Eye (tissue), 1 donor: ENCODE data around the gene DDX54.

Experiments
- DNase-seq: peaks from one replicate; pipeline ENCODE4 v3.0.0-alpha.2; 2015

Gene DDX54

GRCh38 chr12:113115455-113116126 is 69.7 kb downstream of the DDX54 start:
- no peak for DNase-seq

GRCh38 chr12:113114447-113115178 is 70.7 kb downstream of the DDX54 start:
- DNase-seq = no peak

- DNase-seq = no peak
These were observed 71.9 kb downstream of the DDX54 start for GRCh38 chr12:113113397-113113796.

GRCh38 chr12:113112043-113112899 is 73.0 kb downstream of the DDX54 start:
- no peak for DNase-seq

GRCh38 chr12:113111247-113111646 is 74.0 kb downstream of the DDX54 start:
- DNase-seq = no peak

- no peak for DNase-seq
These were observed 75.2 kb downstream of the DDX54 start for GRCh38 chr12:113109872-113110599.

GRCh38 chr12:113109360-113109759 is 75.9 kb downstream of the DDX54 start:
- no peak for DNase-seq

- DNase-seq = no peak
These were observed 77.0 kb downstream of the DDX54 start for GRCh38 chr12:113108308-113108707.
